ENCODE measurements around the gene DELE1.
A peak's percentile ranks its signal among the peaks of the same experiment; 100 is the strongest.

Gene DELE1

DNA sequence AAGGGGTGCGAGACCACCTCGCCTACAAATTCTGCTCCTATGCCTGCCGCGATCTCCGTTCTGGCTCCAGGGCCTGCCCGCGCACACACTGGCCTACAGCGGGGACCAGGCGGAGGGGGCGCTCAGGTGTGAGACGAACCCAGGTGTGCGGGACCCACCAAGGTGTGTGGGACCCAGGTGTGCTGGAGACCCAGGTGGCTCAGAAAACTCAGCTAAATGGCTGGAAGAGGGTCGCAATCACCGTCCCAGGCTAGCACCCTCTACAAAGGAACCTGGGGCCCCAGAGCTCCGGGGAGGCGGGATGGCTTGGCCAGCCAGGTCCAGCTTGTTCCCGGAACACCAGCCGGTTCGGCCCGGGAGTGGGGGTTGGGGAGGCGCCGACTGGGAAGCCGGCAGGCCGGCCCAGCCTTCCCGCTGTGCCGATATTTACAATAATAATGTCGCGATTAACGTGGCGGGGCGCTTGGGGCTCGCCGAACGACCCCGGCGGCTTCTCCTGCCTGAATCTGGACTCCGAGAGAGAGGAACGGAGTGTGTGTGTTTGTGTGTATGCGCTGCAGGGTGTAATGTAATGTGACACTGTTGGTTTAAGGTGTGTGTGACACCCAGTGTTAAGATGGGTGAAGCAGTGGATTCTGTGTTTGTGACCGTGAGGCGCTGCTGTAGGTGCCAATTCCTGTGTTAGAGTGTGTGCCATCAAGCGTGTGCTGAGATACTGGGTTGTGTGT is 46.9 kb upstream of the DELE1 start:
- ChIA-PET CTCF (interaction anchor here (1.1 to 8.4 kb wide), 5 partner anchors 8 to 183 kb away, joined by 3 to 158 read pairs (median 23); no protein-coding TSS in a partner anchor), POLR2A (interaction anchor here (0.5 to 0.6 kb wide), 2 partner anchors 9 to 258 kb away, joined by 6 read pairs; no protein-coding TSS in a partner anchor)
- TF ChIP-seq, protein P1, sequence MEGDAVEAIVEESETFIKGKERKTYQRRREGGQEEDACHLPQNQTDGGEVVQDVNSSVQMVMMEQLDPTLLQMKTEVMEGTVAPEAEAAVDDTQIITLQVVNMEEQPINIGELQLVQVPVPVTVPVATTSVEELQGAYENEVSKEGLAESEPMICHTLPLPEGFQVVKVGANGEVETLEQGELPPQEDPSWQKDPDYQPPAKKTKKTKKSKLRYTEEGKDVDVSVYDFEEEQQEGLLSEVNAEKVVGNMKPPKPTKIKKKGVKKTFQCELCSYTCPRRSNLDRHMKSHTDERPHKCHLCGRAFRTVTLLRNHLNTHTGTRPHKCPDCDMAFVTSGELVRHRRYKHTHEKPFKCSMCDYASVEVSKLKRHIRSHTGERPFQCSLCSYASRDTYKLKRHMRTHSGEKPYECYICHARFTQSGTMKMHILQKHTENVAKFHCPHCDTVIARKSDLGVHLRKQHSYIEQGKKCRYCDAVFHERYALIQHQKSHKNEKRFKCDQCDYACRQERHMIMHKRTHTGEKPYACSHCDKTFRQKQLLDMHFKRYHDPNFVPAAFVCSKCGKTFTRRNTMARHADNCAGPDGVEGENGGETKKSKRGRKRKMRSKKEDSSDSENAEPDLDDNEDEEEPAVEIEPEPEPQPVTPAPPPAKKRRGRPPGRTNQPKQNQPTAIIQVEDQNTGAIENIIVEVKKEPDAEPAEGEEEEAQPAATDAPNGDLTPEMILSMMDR (IDR thresholded peaks at IDR 0.05; ENCODE audit: control extremely low read depth, extremely low read depth, low read depth, missing control alignments): no peak
- no peak for DNase-seq (ENCODE audit: extremely low spot score)

DNA sequence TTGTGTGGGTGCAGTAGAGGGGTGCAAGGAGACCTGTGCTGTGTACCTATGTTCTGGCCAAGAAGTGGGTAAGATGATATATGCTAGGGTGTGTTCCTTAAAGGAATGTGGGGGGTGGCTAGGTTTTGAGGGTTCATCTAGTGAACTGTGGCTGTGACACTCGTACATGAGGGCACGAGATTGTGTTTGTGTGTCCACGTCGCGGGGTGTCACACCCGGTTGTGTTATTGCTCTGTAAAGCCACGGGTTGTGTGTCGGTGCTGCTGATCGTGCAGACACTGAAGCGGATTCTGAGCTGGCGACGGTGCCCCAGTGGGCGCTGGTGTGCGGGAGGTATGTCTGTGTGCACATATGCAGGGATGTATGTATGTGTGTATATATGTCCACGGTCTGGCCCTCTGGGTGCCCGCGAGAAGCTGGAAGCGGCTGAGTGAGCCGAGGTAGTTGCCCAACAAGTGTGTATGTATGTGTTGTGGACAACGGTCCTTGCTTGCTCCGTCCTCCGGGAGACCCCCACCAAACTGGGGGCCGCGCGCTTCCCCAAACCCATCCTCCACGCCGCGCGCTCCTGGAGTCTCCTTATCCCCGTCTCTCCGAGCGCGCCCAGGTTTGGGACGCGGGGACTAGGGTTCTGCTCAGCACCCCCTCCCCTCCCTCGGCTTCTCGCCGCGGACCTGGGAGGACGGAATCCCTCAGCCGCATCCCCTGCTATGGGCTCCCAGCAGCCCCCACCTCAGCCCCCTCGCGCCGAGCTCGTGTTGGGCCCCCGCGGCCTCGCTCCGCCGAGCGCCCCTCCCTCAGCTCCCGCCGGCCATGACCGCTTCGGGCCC is 46.1 kb upstream of the DELE1 start:
- TF ChIP-seq, protein P1 (IDR thresholded peaks at IDR 0.05; ENCODE audit: control extremely low read depth, extremely low read depth, low read depth, missing control alignments): no peak

DNA sequence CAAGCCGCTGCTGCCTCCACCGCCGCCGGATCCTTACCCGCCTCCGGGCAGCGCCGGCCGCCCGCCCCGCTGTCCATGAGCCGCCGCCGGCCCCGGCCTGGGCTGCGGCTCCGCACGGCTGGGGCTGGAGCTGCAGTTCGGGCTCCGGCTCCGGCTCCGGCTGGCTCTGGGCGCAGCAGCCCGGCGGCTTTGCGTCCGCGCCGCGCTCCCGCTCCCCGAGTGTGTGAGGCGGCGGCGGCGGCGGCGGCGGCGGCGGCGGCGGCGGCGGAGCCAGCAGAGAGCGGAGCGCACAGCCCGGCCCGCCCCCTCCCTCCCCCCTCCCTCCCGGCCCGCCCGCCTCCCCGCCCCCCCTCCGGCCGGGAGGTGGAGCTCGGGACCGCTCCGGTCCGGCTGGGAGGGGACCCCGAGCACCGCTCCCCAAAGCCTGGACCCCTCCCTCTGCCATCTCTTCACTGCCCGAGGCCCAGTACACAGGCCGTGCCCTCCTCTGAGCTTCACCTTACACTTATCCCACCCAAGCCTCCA is 45.4 kb upstream of the DELE1 start, which contains the start of gene PCDH1:
TSS of gene PCDH1 (minus strand) at position 225 of the 525 bp plus-strand sequence. CDS start at position 77, 148 bp downstream.
- TF ChIP-seq, protein P1 (IDR thresholded peaks at IDR 0.05; ENCODE audit: control extremely low read depth, extremely low read depth, low read depth, missing control alignments): no peak

More for the DNA sequence above, 46.1 kb upstream of the DELE1 start:
- DNase-seq (ENCODE audit: extremely low spot score): no peak
- CTCF ChIA-PET: interaction anchor here (1.0 to 8.4 kb wide), 19 partner anchors 9 to 183 kb away, joined by 3 to 158 read pairs (median 8); no protein-coding TSS in a partner anchor
- POLR2A ChIA-PET: no interaction called here

DNA sequence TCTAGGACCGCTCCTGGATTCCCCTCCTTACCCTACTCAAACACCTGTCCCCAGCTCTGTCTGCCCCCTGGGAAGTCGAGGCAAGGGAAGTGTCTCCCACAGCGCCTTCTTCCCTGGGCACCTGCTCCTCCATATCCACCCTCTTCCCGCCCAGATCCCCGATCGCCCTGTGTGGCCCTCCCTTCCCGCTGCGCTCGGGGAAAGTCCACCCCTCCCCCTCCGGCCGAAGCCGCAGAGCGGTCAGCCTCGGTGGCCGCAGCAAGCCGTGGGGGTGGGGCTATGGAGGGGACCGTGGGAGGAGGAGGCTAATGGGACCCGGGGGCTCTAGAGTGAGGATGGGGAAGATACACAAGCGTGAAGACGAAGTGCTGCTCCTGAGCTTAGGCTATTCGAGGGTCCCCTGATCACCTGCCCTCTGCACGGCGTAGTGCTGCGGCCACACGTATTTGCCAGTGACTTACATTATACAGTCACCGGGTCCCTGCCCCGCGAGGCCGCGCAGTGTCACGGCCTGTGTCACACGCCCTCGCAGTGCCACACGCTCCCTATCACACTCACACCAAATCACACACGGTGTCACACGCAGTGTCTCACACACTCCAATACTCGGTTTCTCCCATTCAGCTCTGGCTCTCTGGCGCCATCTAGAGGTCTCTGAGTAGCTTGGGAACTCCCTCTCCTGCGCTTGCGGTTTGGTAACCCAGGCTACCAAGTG is 44.8 kb upstream of the DELE1 start:
- peak; percentile 84 for DNase-seq (ENCODE audit: extremely low spot score)
- CTCF ChIA-PET: interaction anchor here (0.6 to 8.4 kb wide), 65 partner anchors 9 to 465 kb away, joined by 3 to 158 read pairs (median 4); partner anchors contain the start of genes DELE1 and RNF14
- TF ChIP-seq, protein P1 (IDR thresholded peaks at IDR 0.05; ENCODE audit: control extremely low read depth, extremely low read depth, low read depth, missing control alignments): peak; percentile 89
- POLR2A ChIA-PET: interaction anchor here (1.5 kb wide), 1 partner anchor 187 kb away, joined by 3 read pairs; no protein-coding TSS in a partner anchor

More for the DNA sequence above, 45.4 kb upstream of the DELE1 start, which contains the start of gene PCDH1:
- DNase-seq (ENCODE audit: extremely low spot score): no peak
- POLR2A ChIA-PET: no interaction called here
- CTCF ChIA-PET: interaction anchor here (0.6 to 8.4 kb wide), 41 partner anchors 9 to 335 kb away, joined by 3 to 158 read pairs (median 5); partner anchors contain the start of genes DELE1 and RNF14

DNA sequence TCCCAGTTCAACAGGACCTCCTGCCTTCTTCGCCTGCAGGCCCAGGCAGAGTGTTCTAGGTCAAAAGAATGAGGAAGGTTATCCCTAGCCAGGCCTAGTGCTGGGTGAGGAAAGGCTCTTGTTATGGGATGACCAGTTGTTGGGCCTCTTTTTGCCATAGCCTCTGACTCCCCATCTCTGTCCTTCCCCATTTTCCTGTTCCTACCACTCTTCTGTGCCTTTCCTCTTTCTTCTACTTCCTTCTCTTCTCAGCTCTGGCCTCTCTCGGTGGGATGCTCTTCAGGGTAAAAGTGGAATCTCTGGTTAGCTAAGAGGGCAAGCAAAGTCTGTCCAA is 44.3 kb upstream of the DELE1 start:
- TF ChIP-seq, protein P1 (IDR thresholded peaks at IDR 0.05; ENCODE audit: control extremely low read depth, extremely low read depth, low read depth, missing control alignments): no peak
- POLR2A ChIA-PET: interaction anchor here (1.5 kb wide), 1 partner anchor 187 kb away, joined by 3 read pairs; no protein-coding TSS in a partner anchor
- CTCF ChIA-PET: interaction anchor here (0.6 to 8.4 kb wide), 59 partner anchors 8 to 959 kb away, joined by 3 to 158 read pairs (median 4); partner anchors contain the start of genes DELE1 and RNF14
- no peak for DNase-seq (ENCODE audit: extremely low spot score)
